ENCODE results near the gene REPS2. TPM values are rescaled to one million over a fixed set of nuclear protein-coding genes. Genes with fewer than 3 reads are reported as not detected.

REPS2 gene
- total RNA-seq, 1 experiment from 2014 or later = 4.5 TPM

DNA sequence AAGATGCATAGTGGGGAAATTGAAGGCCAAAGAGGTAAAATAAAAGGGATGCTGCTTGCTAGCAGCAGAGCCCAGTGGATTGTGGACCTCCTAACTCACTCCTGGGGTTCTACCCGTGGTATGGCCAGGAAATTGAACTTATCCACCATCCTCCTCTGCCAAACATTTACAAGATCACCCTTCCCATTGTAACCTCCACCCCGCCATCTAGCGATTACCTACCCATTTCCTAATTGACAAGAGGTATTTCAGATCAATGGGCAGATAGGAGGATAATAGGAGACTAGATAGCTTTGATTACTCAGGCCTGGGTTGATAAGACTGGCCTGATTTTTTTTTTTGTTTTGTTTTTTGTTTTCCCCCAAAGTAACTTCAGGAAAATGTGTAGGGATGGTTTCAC is 67.8 kb downstream of the REPS2 start:
- TF ChIP-seq, protein P1, sequence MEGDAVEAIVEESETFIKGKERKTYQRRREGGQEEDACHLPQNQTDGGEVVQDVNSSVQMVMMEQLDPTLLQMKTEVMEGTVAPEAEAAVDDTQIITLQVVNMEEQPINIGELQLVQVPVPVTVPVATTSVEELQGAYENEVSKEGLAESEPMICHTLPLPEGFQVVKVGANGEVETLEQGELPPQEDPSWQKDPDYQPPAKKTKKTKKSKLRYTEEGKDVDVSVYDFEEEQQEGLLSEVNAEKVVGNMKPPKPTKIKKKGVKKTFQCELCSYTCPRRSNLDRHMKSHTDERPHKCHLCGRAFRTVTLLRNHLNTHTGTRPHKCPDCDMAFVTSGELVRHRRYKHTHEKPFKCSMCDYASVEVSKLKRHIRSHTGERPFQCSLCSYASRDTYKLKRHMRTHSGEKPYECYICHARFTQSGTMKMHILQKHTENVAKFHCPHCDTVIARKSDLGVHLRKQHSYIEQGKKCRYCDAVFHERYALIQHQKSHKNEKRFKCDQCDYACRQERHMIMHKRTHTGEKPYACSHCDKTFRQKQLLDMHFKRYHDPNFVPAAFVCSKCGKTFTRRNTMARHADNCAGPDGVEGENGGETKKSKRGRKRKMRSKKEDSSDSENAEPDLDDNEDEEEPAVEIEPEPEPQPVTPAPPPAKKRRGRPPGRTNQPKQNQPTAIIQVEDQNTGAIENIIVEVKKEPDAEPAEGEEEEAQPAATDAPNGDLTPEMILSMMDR (IDR thresholded peaks at IDR 0.05) = no peak
- TF ChIP-seq, protein P2, sequence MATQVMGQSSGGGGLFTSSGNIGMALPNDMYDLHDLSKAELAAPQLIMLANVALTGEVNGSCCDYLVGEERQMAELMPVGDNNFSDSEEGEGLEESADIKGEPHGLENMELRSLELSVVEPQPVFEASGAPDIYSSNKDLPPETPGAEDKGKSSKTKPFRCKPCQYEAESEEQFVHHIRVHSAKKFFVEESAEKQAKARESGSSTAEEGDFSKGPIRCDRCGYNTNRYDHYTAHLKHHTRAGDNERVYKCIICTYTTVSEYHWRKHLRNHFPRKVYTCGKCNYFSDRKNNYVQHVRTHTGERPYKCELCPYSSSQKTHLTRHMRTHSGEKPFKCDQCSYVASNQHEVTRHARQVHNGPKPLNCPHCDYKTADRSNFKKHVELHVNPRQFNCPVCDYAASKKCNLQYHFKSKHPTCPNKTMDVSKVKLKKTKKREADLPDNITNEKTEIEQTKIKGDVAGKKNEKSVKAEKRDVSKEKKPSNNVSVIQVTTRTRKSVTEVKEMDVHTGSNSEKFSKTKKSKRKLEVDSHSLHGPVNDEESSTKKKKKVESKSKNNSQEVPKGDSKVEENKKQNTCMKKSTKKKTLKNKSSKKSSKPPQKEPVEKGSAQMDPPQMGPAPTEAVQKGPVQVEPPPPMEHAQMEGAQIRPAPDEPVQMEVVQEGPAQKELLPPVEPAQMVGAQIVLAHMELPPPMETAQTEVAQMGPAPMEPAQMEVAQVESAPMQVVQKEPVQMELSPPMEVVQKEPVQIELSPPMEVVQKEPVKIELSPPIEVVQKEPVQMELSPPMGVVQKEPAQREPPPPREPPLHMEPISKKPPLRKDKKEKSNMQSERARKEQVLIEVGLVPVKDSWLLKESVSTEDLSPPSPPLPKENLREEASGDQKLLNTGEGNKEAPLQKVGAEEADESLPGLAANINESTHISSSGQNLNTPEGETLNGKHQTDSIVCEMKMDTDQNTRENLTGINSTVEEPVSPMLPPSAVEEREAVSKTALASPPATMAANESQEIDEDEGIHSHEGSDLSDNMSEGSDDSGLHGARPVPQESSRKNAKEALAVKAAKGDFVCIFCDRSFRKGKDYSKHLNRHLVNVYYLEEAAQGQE (IDR thresholded peaks at IDR 0.05; ENCODE audit: insufficient read depth in 1 of 2, low read depth in 2 of 2, low read length in 1 of 2) = no peak
- no peak for TF ChIP-seq POLR2AphosphoS5 (IDR thresholded peaks at IDR 0.05; ENCODE audit: low read depth, low read length)
- TF ChIP-seq TCF7L2 (IDR thresholded peaks at IDR 0.05; ENCODE audit: low read depth, low read length) = no peak
- TF ChIP-seq SIN3A (IDR thresholded peaks at IDR 0.05; ENCODE audit: borderline replicate concordance, insufficient read depth, low read depth, low read length) = no peak
- CTCF ChIA-PET = no interaction called here
- H3K36me3 ChIP-seq (ENCODE audit: control insufficient read depth, insufficient read depth, low read length) = no peaks in the 10 kb centered on the region
- no peaks in the 10 kb centered on the region for H3K9me3 ChIP-seq (ENCODE audit: control insufficient read depth, insufficient read depth, low read depth, low read length)
- ATAC-seq (no peak), DNase-seq (ENCODE audit: low read depth, low spot score) (no peak)
- in situ Hi-C loops (cut with HindIII; ENCODE audit: low pct_unique_long_range_greater_than_20kb, low sequenced_read_pairs) = no loop called here
- BruUV-seq (replicated peaks) = no TSS peak
- H3K27ac ChIP-seq (ENCODE audit: low read length) = no peak overlapping the region
- POLR2A ChIA-PET = no interaction called here
- no peaks in the 10 kb centered on the region for H3K27me3 ChIP-seq (ENCODE audit: control insufficient read depth, insufficient read depth, low read length)
- no peak overlapping the region for H3K4me3 ChIP-seq (ENCODE audit: low read depth in 2 of 2, low read length in 2 of 2)
- intact Hi-C loops (cut with micrococcal nuclease; ENCODE audit: unreplicated experiment) = no loop called here
- H3K4me1 ChIP-seq (ENCODE audit: control insufficient read depth, insufficient read depth, low read length) = no peaks in the 10 kb centered on the region

GRCh38 chrX:17017134-17017533 is 70.7 kb downstream of the REPS2 start:
- no peak for ATAC-seq
- H3K4me1 ChIP-seq (ENCODE audit: control insufficient read depth, insufficient read depth, low read length) = no peaks in the 10 kb centered on the region
- no TSS peak for BruUV-seq (replicated peaks)
- POLR2A ChIA-PET = no interaction called here
- CTCF ChIA-PET = no interaction called here
- H3K27ac ChIP-seq (ENCODE audit: low read length) = no peak overlapping the region
- in situ Hi-C loops (cut with HindIII; ENCODE audit: low pct_unique_long_range_greater_than_20kb, low sequenced_read_pairs) (no loop called here), intact Hi-C loops (cut with micrococcal nuclease; ENCODE audit: unreplicated experiment) (no loop called here)
- TF ChIP-seq, protein P2 (IDR thresholded peaks at IDR 0.05; ENCODE audit: insufficient read depth in 1 of 2, low read depth in 2 of 2, low read length in 1 of 2) = no peak
- no peak for DNase-seq (ENCODE audit: low read depth, low spot score)
- H3K27me3 ChIP-seq (ENCODE audit: control insufficient read depth, insufficient read depth, low read length) = no peaks in the 10 kb centered on the region
- H3K36me3 ChIP-seq (ENCODE audit: control insufficient read depth, insufficient read depth, low read length) = no peaks in the 10 kb centered on the region
- H3K9me3 ChIP-seq (ENCODE audit: control insufficient read depth, insufficient read depth, low read depth, low read length) = no peaks in the 10 kb centered on the region
- H3K4me3 ChIP-seq (ENCODE audit: low read depth in 2 of 2, low read length in 2 of 2) = no peak overlapping the region

Data from Panc1 (cell line).